Adrenal gland (tissue), 5 donors: ENCODE results near the gene ISM1.

Experiments
- POLR2A ChIP-seq, 2 donors: fragments of 450-650 bp; IDR thresholded peaks; one replicate each; pipeline ENCODE4 v1.6.1; 2017; ENCODE audit warnings: antibody characterized with exemption in 2 of 2, mild to moderate bottlenecking in 2 of 2, moderate library complexity in 1 of 2
- TF ChIP-seq, protein P1 (sequence below), 6 experiments: fragments of 450-650 bp in 4 of 6; fragments of 200-600 bp in 2 of 6; sonication (generic) in 1 of 6; IDR thresholded peaks; 1 replicate in 5 of 6; 2 replicates in 1 of 6; pipeline versions ENCODE4 v1.5.1 to v1.8.0; 2016 to 2021; ENCODE audit warnings: antibody characterized with exemption in 6 of 6, mild to moderate bottlenecking in 2 of 6, moderate library complexity in 1 of 6
- donor health status: DM: no; HTN: no; CAD: no.

DNA sequence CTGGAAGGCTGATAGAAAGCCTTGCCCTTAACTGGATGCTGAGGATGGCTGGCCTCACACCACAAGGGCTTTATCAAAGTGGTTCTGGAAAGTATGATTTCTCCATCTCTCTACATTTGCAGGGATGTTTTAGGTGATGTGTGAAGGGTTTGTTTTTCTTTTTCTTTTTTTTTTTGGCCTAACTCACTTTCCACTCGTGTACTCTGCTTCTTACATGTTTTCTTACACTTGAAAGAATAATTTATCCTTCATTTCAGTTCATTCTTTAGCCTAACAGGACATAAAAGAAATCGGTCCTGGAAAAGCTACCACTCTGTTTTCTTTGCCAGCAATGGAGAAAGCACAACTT, 41.2 kb downstream of the ISM1 start:
- TF ChIP-seq, protein P1, sequence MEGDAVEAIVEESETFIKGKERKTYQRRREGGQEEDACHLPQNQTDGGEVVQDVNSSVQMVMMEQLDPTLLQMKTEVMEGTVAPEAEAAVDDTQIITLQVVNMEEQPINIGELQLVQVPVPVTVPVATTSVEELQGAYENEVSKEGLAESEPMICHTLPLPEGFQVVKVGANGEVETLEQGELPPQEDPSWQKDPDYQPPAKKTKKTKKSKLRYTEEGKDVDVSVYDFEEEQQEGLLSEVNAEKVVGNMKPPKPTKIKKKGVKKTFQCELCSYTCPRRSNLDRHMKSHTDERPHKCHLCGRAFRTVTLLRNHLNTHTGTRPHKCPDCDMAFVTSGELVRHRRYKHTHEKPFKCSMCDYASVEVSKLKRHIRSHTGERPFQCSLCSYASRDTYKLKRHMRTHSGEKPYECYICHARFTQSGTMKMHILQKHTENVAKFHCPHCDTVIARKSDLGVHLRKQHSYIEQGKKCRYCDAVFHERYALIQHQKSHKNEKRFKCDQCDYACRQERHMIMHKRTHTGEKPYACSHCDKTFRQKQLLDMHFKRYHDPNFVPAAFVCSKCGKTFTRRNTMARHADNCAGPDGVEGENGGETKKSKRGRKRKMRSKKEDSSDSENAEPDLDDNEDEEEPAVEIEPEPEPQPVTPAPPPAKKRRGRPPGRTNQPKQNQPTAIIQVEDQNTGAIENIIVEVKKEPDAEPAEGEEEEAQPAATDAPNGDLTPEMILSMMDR (IDR thresholded peaks at IDR 0.05): no peak
- no peak for TF ChIP-seq POLR2A (IDR thresholded peaks at IDR 0.05)
